SKM-1 treated with dmso at 0.1 percent for 144 hours (cell line): ENCODE data around the gene SERINC5.

Experiments used
- DNase-seq: peaks from one replicate; lab custom pipeline; 2025; ENCODE audit not compliant: unreplicated experiment; lab: John Stamatoyannopoulos, UW

Gene SERINC5

GRCh38 chr5:80255431-80255810, 427 bp downstream of the SERINC5 start:
- DNase-seq, result peak; percentile 35

- no peak for DNase-seq
Observed at GRCh38 chr5:80254767-80255430, 949 bp downstream of the SERINC5 start.

- no peak for DNase-seq
Observed at GRCh38 chr5:80251636-80252035, 4.2 kb downstream of the SERINC5 start.

- DNase-seq, result no peak
Observed at GRCh38 chr5:80250801-80251200, 5.0 kb downstream of the SERINC5 start.

- no peak for DNase-seq
Observed at GRCh38 chr5:80249901-80250300, 5.9 kb downstream of the SERINC5 start.

- no peak for DNase-seq
Observed at GRCh38 chr5:80248378-80248777, 7.5 kb downstream of the SERINC5 start.

- no peak for DNase-seq
Observed at GRCh38 chr5:80246995-80247729, 8.7 kb downstream of the SERINC5 start.

- no peak for DNase-seq
Observed at GRCh38 chr5:80246001-80246758, 9.7 kb downstream of the SERINC5 start.

GRCh38 chr5:80243567-80243966, 12.3 kb downstream of the SERINC5 start:
- DNase-seq, result no peak

- no peak for DNase-seq
Observed at GRCh38 chr5:80242849-80243248, 13.0 kb downstream of the SERINC5 start.

- no peak for DNase-seq
Observed at GRCh38 chr5:80240368-80240986, 15.4 kb downstream of the SERINC5 start.

GRCh38 chr5:80239680-80240367, 16.0 kb downstream of the SERINC5 start:
- no peak for DNase-seq

GRCh38 chr5:80238778-80239679, 16.8 kb downstream of the SERINC5 start:
- no peak for DNase-seq

GRCh38 chr5:80238097-80238496, 17.8 kb downstream of the SERINC5 start:
- no peak for DNase-seq

- no peak for DNase-seq
Observed at GRCh38 chr5:80237243-80237642, 18.6 kb downstream of the SERINC5 start.

GRCh38 chr5:80234116-80234948, 21.5 kb downstream of the SERINC5 start:
- no peak for DNase-seq

- no peak for DNase-seq
Observed at GRCh38 chr5:80231693-80232092, 24.2 kb downstream of the SERINC5 start.

GRCh38 chr5:80231243-80231642, 24.6 kb downstream of the SERINC5 start:
- no peak for DNase-seq
